H1 (cell line): Measurements from ENCODE around the gene AGBL4. TPM values are rescaled to one million over a fixed set of nuclear protein-coding genes. Genes with fewer than 3 reads are reported as not detected.

Experiments
- CTCF ChIA-PET: fragments of 300-600 bp; sonication (Branson Sonifier 250); formaldehyde crosslinking; loops from one replicate; lab custom pipeline; 2021; ENCODE audit not compliant: partially characterized antibody; lab: Charles Lee
- POLR2A ChIA-PET: fragments of 300-600 bp; sonication (Branson Sonifier 250); formaldehyde crosslinking; loops from one replicate; lab custom pipeline; 2021; ENCODE audit warnings: inconsistent platforms; ENCODE audit not compliant: partially characterized antibody; lab: Charles Lee
- DNase-seq, 2 experiments: peaks; one replicate each; pipeline versions ENCODE4 v3.0.0 to v3.0.0-alpha.2; 2010 to 2022; ENCODE audit warnings: low spot score in 2 of 2, low read depth in 1 of 2, mixed read lengths in 1 of 2
- FAIRE-seq: peaks from 2 replicates; lab custom pipeline; 2011; peaks lifted over from hg19 to GRCh38; lab: Jason Lieb, UNC
- H2AFZ ChIP-seq: 2 replicates; pipeline ENCODE4 v1.8.1; 2012; ENCODE audit warnings: low read length, inconsistent platforms
- H2AK5ac ChIP-seq: 2 replicates; pipeline ENCODE4 v1.6.1; 2013; ENCODE audit warnings: low read depth, low read length
- H2BK120ac ChIP-seq: replicated peaks from 2 replicates; pipeline ENCODE3; 2013; ENCODE audit warnings: low read depth, low read length, inconsistent platforms
- H2BK12ac ChIP-seq: 2 replicates; pipeline ENCODE4 v1.6.1; 2013; ENCODE audit warnings: low read depth, low read length
- H2BK15ac ChIP-seq: 2 replicates; pipeline ENCODE4 v1.6.1; 2013; ENCODE audit warnings: low read length
- H2BK20ac ChIP-seq: 2 replicates; pipeline ENCODE4 v1.6.1; 2013; ENCODE audit warnings: low read length
- H2BK5ac ChIP-seq: 2 replicates; pipeline ENCODE4 v1.6.1; 2013; ENCODE audit warnings: low read depth, low read length
- H3K14ac ChIP-seq: 2 replicates; pipeline ENCODE4 v1.6.1; 2013; ENCODE audit warnings: inconsistent platforms; ENCODE audit not compliant: insufficient read length
- H3K18ac ChIP-seq: 2 replicates; pipeline ENCODE4 v1.6.1; 2013; ENCODE audit warnings: low read length; ENCODE audit errors: extremely low read depth
- H3K23ac ChIP-seq: 2 replicates; pipeline ENCODE4 v1.6.1; 2013; ENCODE audit warnings: inconsistent platforms; ENCODE audit not compliant: insufficient read length
- H3K23me2 ChIP-seq: 2 replicates; pipeline ENCODE4 v1.6.1; 2013; ENCODE audit warnings: low read depth, low read length
- H3K27ac ChIP-seq: 2 replicates; pipeline ENCODE4 v1.6.1; 2011; ENCODE audit warnings: low read depth, low read length, inconsistent platforms
- H3K27me3 ChIP-seq, 4 experiments: replicated peaks in 1 of 4; 1 replicate in 1 of 4; 2 replicates in 3 of 4; pipeline versions ENCODE4 v1.6.1 to v1.8.1; 2011 to 2013; ENCODE audit warnings: low read length in 3 of 4, mild to moderate bottlenecking in 3 of 4, inconsistent platforms in 2 of 4, mixed read lengths in 2 of 4, moderate library complexity in 1 of 4; ENCODE audit not compliant: control insufficient read depth in 3 of 4, insufficient read depth in 3 of 4; ENCODE audit errors: extremely low read depth in 1 of 4
- H3K36me3 ChIP-seq, 4 experiments: 2 replicates each; pipeline versions ENCODE4 v1.6.1 to v1.8.1; 2011 to 2013; ENCODE audit warnings: mild to moderate bottlenecking in 4 of 4, low read length in 3 of 4, moderate library complexity in 2 of 4, control low read depth in 1 of 4, inconsistent platforms in 1 of 4; ENCODE audit not compliant: insufficient read depth in 4 of 4, control insufficient read depth in 2 of 4
- H3K4ac ChIP-seq: replicated peaks from 2 replicates; pipeline ENCODE3; 2013; ENCODE audit warnings: low read length, low read depth, mixed read lengths, inconsistent platforms; ENCODE audit not compliant: insufficient read length
- H3K4me1 ChIP-seq, 4 experiments: replicated peaks in 1 of 4; 1 replicate in 1 of 4; 2 replicates in 3 of 4; pipeline versions ENCODE4 v1.6.1 to v1.8.1; 2011 to 2013; ENCODE audit warnings: low read length in 3 of 4, inconsistent platforms in 2 of 4, mixed read lengths in 1 of 4; ENCODE audit not compliant: insufficient read depth in 4 of 4, control insufficient read depth in 3 of 4
- H3K4me2 ChIP-seq, 2 experiments: 2 replicates each; pipeline versions ENCODE4 v1.6.1 to v1.8.1; 2011 to 2013; ENCODE audit warnings: low read depth in 2 of 2, low read length in 2 of 2, control low read depth in 1 of 2, inconsistent platforms in 1 of 2, mild to moderate bottlenecking in 1 of 2; ENCODE audit not compliant: insufficient read depth in 1 of 2
- H3K4me3 ChIP-seq, 4 experiments: fragments of 200-600, 300-600 bp in 1 of 4; sonication (generic), shearing (Covaris generic), sonication (Bioruptor Twin) in 1 of 4; 2 replicates each; pipeline versions ENCODE4 v1.5.1 to v1.8.1; 2011 to 2016; ENCODE audit warnings: low read length in 4 of 4, low read depth in 3 of 4, control low read depth in 2 of 4, inconsistent platforms in 2 of 4, mild to moderate bottlenecking in 2 of 4, mixed read lengths in 1 of 4, moderate library complexity in 1 of 4; ENCODE audit not compliant: insufficient read depth in 2 of 4; ENCODE audit errors: extremely low read depth in 1 of 4
- H3K56ac ChIP-seq: replicated peaks from 2 replicates; pipeline ENCODE3; 2013; ENCODE audit warnings: low read depth, mild to moderate bottlenecking, mixed read lengths, low read length, inconsistent platforms; ENCODE audit not compliant: insufficient read length
- H3K79me1 ChIP-seq: 2 replicates; pipeline ENCODE4 v1.6.1; 2013; ENCODE audit warnings: low read depth, low read length, control low read depth
- H3K79me2 ChIP-seq, 2 experiments: 2 replicates each; pipeline versions ENCODE4 v1.6.1 to v1.8.1; 2012 to 2013; ENCODE audit warnings: low read length in 2 of 2, mild to moderate bottlenecking in 2 of 2, inconsistent platforms in 1 of 2; ENCODE audit not compliant: insufficient read depth in 2 of 2, control insufficient read depth in 1 of 2
- H3K9ac ChIP-seq, 4 experiments: replicated peaks in 1 of 4; 1 replicate in 1 of 4; 2 replicates in 3 of 4; pipeline versions ENCODE4 v1.6.1 to v1.8.1; 2011 to 2013; ENCODE audit warnings: low read depth in 3 of 4, low read length in 3 of 4, control low read depth in 2 of 4, mild to moderate bottlenecking in 2 of 4, moderate library complexity in 2 of 4, inconsistent platforms in 1 of 4; ENCODE audit errors: extremely low read depth in 1 of 4
- H3K9me3 ChIP-seq, 2 experiments: 2 replicates each; pipeline versions ENCODE4 v1.6.1 to v1.8.1; 2012 to 2013; ENCODE audit warnings: mild to moderate bottlenecking in 2 of 2, moderate library complexity in 2 of 2, control low read depth in 1 of 2, inconsistent platforms in 1 of 2, low read depth in 1 of 2, low read length in 1 of 2, mixed read lengths in 1 of 2; ENCODE audit not compliant: insufficient read depth in 2 of 2
- H4K20me1 ChIP-seq, 2 experiments: replicated peaks in 1 of 2; 2 replicates each; pipeline versions ENCODE3 to v1.8.1; 2011 to 2013; ENCODE audit warnings: inconsistent platforms in 2 of 2, low read length in 2 of 2, mild to moderate bottlenecking in 1 of 2; ENCODE audit not compliant: insufficient read depth in 2 of 2, control insufficient read depth in 1 of 2
- H4K5ac ChIP-seq: 2 replicates; pipeline ENCODE4 v1.6.1; 2013; ENCODE audit warnings: low read length, low read depth, mixed read lengths, inconsistent platforms; ENCODE audit not compliant: insufficient read length
- H4K8ac ChIP-seq: 2 replicates; pipeline ENCODE4 v1.8.0; 2013; ENCODE audit warnings: mild to moderate bottlenecking, moderate library complexity, low read length, inconsistent platforms; ENCODE audit not compliant: insufficient read depth; ENCODE audit errors: extremely low read depth
- H4K91ac ChIP-seq: replicated peaks from 2 replicates; pipeline ENCODE3; 2013; ENCODE audit warnings: low read length, mixed read lengths, inconsistent platforms; ENCODE audit not compliant: insufficient read length
- BRCA1 ChIP-seq: IDR thresholded peaks from 2 replicates; pipeline ENCODE4 v1.6.1; 2012; ENCODE audit warnings: low read depth, low read length, improper control_type of control experiment
- CHD1 ChIP-seq: IDR thresholded peaks from 2 replicates; pipeline ENCODE4 v1.6.1; 2012; ENCODE audit warnings: low read depth, low read length, improper control_type of control experiment
- CREB1 ChIP-seq: IDR thresholded peaks from 2 replicates; pipeline ENCODE4 v1.6.1; 2012; ENCODE audit warnings: inconsistent platforms
- E2F6 ChIP-seq: IDR thresholded peaks from 2 replicates; pipeline ENCODE4 v1.6.1; 2012; ENCODE audit warnings: inconsistent platforms
- EGR1 ChIP-seq: IDR thresholded peaks from 2 replicates; pipeline ENCODE4 v1.6.1; 2011; ENCODE audit warnings: low read depth, low read length, borderline replicate concordance
- EP300 ChIP-seq, 2 experiments: IDR thresholded peaks; 1 replicate in 1 of 2; 2 replicates in 1 of 2; pipeline ENCODE4 v1.6.1; 2011 to 2012; ENCODE audit warnings: low read depth in 2 of 2, low read length in 2 of 2, mild to moderate bottlenecking in 2 of 2, borderline replicate concordance in 1 of 2, inconsistent platforms in 1 of 2, moderate library complexity in 1 of 2
- FOSL1 ChIP-seq: IDR thresholded peaks from 2 replicates; pipeline ENCODE4 v1.6.1; 2011; ENCODE audit warnings: mild to moderate bottlenecking, low read depth, low read length, moderate library complexity; ENCODE audit not compliant: insufficient read depth
- JUN ChIP-seq: IDR thresholded peaks from 2 replicates; pipeline ENCODE4 v1.6.1; 2011; ENCODE audit warnings: low read depth, mild to moderate bottlenecking, improper control_type of control experiment, low read length
- JUND ChIP-seq: IDR thresholded peaks from 2 replicates; pipeline ENCODE4 v1.6.1; 2011; ENCODE audit warnings: mild to moderate bottlenecking, improper control_type of control experiment, low read length
- MAFK ChIP-seq: IDR thresholded peaks from 2 replicates; pipeline ENCODE4 v1.6.1; 2012; ENCODE audit warnings: low read depth, mild to moderate bottlenecking, improper control_type of control experiment, low read length
- PHF8 ChIP-seq: fragments of 200-600 bp; sonication (generic); conservative IDR thresholded peaks from 2 replicates; pipeline ENCODE4 v1.7.1; 2012; ENCODE audit warnings: low read depth, mild to moderate bottlenecking, inconsistent platforms, low read length, moderate library complexity
- SP4 ChIP-seq: IDR thresholded peaks from 2 replicates; pipeline ENCODE4 v1.6.1; 2012; ENCODE audit warnings: low read length, inconsistent platforms
- TEAD4 ChIP-seq: IDR thresholded peaks from 2 replicates; pipeline ENCODE4 v1.6.1; 2012; ENCODE audit warnings: low read depth, low read length, inconsistent platforms, mixed read lengths
- YY1 ChIP-seq: IDR thresholded peaks from 2 replicates; pipeline ENCODE4 v1.6.1; 2011; ENCODE audit warnings: low read depth, mild to moderate bottlenecking, low read length
- ZNF274 ChIP-seq: IDR thresholded peaks from 2 replicates; pipeline ENCODE4 v1.7.0; 2012; ENCODE audit warnings: low read length, borderline replicate concordance; ENCODE audit errors: extremely low read depth
- WGBS, 2 experiments: shearing (Covaris generic) in 1 of 2; methylation state at CpG; one replicate each; pipeline versions ENCODE4 v1.1.6 to v1.1.7; 2013 to 2015; ENCODE audit warnings: low lambda C conversion rate in 2 of 2, mixed read lengths in 2 of 2, inconsistent platforms in 1 of 2, low coverage in 1 of 2, missing lambda C conversion rate in 1 of 2; ENCODE audit not compliant: insufficient replicate concordance in 2 of 2, insufficient coverage in 1 of 2, insufficient read length in 1 of 2; ENCODE audit errors: extremely low coverage in 1 of 2, missing lambda C conversion rate in 1 of 2; 5-methylcytosine and 5-hydroxymethylcytosine counted together
- polyA plus RNA-seq, 7 experiments: library from polyadenylated mRNA; depleted of rRNA in 3 of 7; stranded (reverse) in 5 of 7; unstranded in 2 of 7; fragments of >200 nt in 5 of 7; fragments of 200-250 nt in 2 of 7; gene quantifications; 1 replicate in 5 of 7; 2 replicates in 1 of 7; 4 replicates in 1 of 7; pipeline versions ENCODE4 v1.2.1 to v1.2.3, GENCODE V29; 2011 to 2013; ENCODE audit warnings: missing spikeins in 2 of 7, mixed read lengths in 2 of 7
- total RNA-seq: library from RNA; stranded (reverse); fragmentation: NEBNext Ultra II Directional; extraction: Animal tissue kit (Norgen Biotek cat#: 25700); gene quantifications from 2 replicates; pipeline ENCODE4 v1.2.1, GENCODE V29; 2021

The AGBL4 gene
- total and polyA plus RNA-seq, 2 of the 8 experiments (the other 6 are each of a cell fraction or from before 2014, with no cell fraction given) = 0.41 to 0.45 TPM

GRCh38 chr1:49723662-49724061 is 300.1 kb downstream of the AGBL4 start:
- Histone ChIP-seq H3K9ac (no peak overlapping the region), H3K4me3 (no peak overlapping the region), H3K56ac (no peak overlapping the region), H4K8ac (no peak overlapping the region), H3K18ac (no peak overlapping the region), H3K23ac (no peak overlapping the region), H2AFZ (no peak overlapping the region), H3K4me2 (no peak overlapping the region), H3K4me1 (no peaks in the 10 kb centered on the region), H2BK15ac (no peak overlapping the region), H3K14ac (no peak overlapping the region), H3K9me3 (peaks cover 60 to 76% of the 10 kb centered on the region in 2 experiments), H2AK5ac (no peak overlapping the region), H2BK5ac (no peak overlapping the region), H3K27ac (no peak overlapping the region), H4K20me1 (no peaks in the 10 kb centered on the region), H4K91ac (no peak overlapping the region), H3K79me2 (no peaks in the 10 kb centered on the region), H4K5ac (no peak overlapping the region), H3K36me3 (no peaks in the 10 kb centered on the region; a peak in 1 of 8 replicates), H2BK12ac (no peak overlapping the region), H3K23me2 (no peaks in the 10 kb centered on the region), H3K79me1 (no peaks in the 10 kb centered on the region), H3K27me3 (no peaks in the 10 kb centered on the region), H3K4ac (no peak overlapping the region), H2BK20ac (no peak overlapping the region), H2BK120ac (no peak overlapping the region)
- 81% methylated on average over 1 of the region's 1 CpG; no CpG with 5 or more reads in 1 of the 2 experiments for WGBS, 2 experiments
- FAIRE-seq = no peak
- CTCF ChIA-PET = no interaction called here
- no peak for DNase-seq
- POLR2A ChIA-PET = no interaction called here
- TF ChIP-seq FOSL1 (no peak), PHF8 (no peak), TEAD4 (no peak), EP300 (IDR thresholded peaks at IDR 0.05; ENCODE audit: borderline replicate concordance in 1 of 2, low read depth in 2 of 2, low read length in 2 of 2) (no peak), E2F6 (no peak), JUND (no peak), BRCA1 (no peak), YY1 (no peak), SP4 (no peak), ZNF274 (no peak), JUN (no peak), MAFK (no peak), EGR1 (no peak), CREB1 (no peak), CHD1 (no peak)
